ENCODE data around the gene VAV2. TPM values are rescaled to one million over a fixed set of nuclear protein-coding genes. Genes with fewer than 3 reads are reported as not detected.

The VAV2 gene
- polyA plus RNA-seq, 1 of the 3 experiments (the other 2 are of a cell fraction) = 14.9 TPM

DNA sequence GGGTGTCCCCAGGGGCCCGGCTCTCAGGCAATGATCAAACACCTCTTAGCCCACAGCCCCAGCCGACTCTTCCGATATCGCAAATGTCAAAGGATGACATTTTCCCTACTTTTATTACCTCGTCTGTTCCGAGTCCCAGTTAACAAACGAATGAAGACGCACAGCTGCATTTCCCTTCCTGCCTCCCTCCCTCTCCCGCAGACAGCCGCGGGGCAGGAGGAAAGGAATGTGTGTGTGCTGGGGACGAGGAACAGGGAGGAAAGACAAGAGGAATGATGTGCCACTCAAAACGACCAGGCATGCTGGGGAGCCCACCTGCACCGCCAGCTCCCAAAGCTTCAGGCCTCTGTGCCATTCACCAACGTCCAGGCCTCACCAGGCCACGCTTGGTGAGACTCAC, 128.1 kb downstream of the VAV2 start:
- peaks cover 0 to 36% of the 10 kb centered on the region in 2 experiments; a peak in 1 of 4 replicates for H3K4me1 ChIP-seq (ENCODE audit: control insufficient read depth in 1 of 2, insufficient read depth in 2 of 2, low read depth in 1 of 2, low read length in 1 of 2)
- H3K27me3 ChIP-seq (ENCODE audit: insufficient read depth) = no peaks in the 10 kb centered on the region
- no peaks in the 10 kb centered on the region for H3K9me2 ChIP-seq
- H3F3A ChIP-seq (replicated peaks; ENCODE audit: insufficient read depth) = peaks cover 3% of the 10 kb centered on the region
- peaks cover 90% of the 10 kb centered on the region for H3K79me2 ChIP-seq (ENCODE audit: insufficient read depth)
- H3K4me2 ChIP-seq = no peak overlapping the region
- 84% methylated on average over 15 of the region's 16 CpGs for WGBS (ENCODE audit: low lambda C conversion rate)
- H3K36me3 ChIP-seq (replicated peaks in 1 of 2; ENCODE audit: control insufficient read depth in 1 of 2, insufficient read depth in 2 of 2, low read length in 1 of 2) = no peaks in the 10 kb centered on the region
- no peak overlapping the region for H2AFZ ChIP-seq (ENCODE audit: low read depth)
- H4K20me1 ChIP-seq (ENCODE audit: insufficient read depth) = peaks cover 18% of the 10 kb centered on the region
- H3K9ac ChIP-seq = no peak overlapping the region
- DNase-seq = no peak
- TF ChIP-seq GATA2 (CRISPR knock-in tag; IDR thresholded peaks at IDR 0.05) (no peak), JUND (IDR thresholded peaks at IDR 0.05) (no peak), SMC3 (IDR thresholded peaks at IDR 0.05; ENCODE audit: low read depth, low read length) (no peak), EP300 (IDR thresholded peaks at IDR 0.05; ENCODE audit: borderline replicate concordance in 1 of 2, low read depth in 1 of 2, low read length in 1 of 2) (no peak), MXI1 (IDR thresholded peaks at IDR 0.05; ENCODE audit: low read depth, low read length) (no peak), RXRA (IDR thresholded peaks at IDR 0.05; ENCODE audit: borderline replicate concordance, low read depth) (no peak), RCOR1 (IDR thresholded peaks at IDR 0.05; ENCODE audit: low read length) (no peak), RAD21 (IDR thresholded peaks at IDR 0.05; ENCODE audit: low read length) (no peak), NRF1 (IDR thresholded peaks at IDR 0.05; ENCODE audit: low read depth, low read length) (no peak)
- TF ChIP-seq, protein P1, sequence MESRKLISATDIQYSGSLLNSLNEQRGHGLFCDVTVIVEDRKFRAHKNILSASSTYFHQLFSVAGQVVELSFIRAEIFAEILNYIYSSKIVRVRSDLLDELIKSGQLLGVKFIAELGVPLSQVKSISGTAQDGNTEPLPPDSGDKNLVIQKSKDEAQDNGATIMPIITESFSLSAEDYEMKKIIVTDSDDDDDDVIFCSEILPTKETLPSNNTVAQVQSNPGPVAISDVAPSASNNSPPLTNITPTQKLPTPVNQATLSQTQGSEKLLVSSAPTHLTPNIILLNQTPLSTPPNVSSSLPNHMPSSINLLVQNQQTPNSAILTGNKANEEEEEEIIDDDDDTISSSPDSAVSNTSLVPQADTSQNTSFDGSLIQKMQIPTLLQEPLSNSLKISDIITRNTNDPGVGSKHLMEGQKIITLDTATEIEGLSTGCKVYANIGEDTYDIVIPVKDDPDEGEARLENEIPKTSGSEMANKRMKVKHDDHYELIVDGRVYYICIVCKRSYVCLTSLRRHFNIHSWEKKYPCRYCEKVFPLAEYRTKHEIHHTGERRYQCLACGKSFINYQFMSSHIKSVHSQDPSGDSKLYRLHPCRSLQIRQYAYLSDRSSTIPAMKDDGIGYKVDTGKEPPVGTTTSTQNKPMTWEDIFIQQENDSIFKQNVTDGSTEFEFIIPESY (IDR thresholded peaks at IDR 0.05; ENCODE audit: borderline replicate concordance, low read depth) = no peak
- H3K27ac ChIP-seq (ENCODE audit: low read depth in 2 of 2, low read length in 1 of 2) = peak overlapping the region in 1 of 2 experiments; percentile 7; a peak in 1 of 4 replicates
- POLR2A ChIA-PET = no interaction called here
- no peaks in the 10 kb centered on the region for H3K9me3 ChIP-seq
- H3K4me3 ChIP-seq (ENCODE audit: low read depth in 2 of 2, low read length in 1 of 2) = no peak overlapping the region
- CTCF ChIA-PET = interaction anchor here (1.1 to 3.3 kb wide), 4 partner anchors 21 to 130 kb away, joined by 3 to 16 read pairs (median 4); no protein-coding TSS in a partner anchor

DNA sequence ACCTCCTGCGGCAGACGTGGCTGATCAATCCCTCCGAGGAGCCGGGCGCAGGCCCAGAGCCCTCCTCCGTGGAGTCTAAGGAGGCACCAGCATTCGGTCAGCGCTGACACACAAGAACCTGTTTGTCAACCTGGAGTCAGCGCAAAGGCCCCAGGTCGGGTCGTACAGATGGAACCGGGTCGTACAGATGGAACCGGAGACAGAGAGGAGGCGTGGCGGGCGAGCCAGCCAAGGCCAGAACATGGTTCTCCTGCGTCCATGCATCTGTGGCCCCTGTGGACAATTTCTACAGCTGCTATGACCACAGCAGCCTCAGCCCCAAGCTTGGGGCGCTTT, 128.9 kb downstream of the VAV2 start:
- Histone ChIP-seq H3K4me3 (ENCODE audit: low read depth in 2 of 2, low read length in 1 of 2) (no peak overlapping the region), H3K9ac (no peak overlapping the region), H3K4me2 (no peak overlapping the region), H3K79me2 (ENCODE audit: insufficient read depth) (peaks cover 82% of the 10 kb centered on the region), H3K36me3 (replicated peaks in 1 of 2; ENCODE audit: control insufficient read depth in 1 of 2, insufficient read depth in 2 of 2, low read length in 1 of 2) (no peaks in the 10 kb centered on the region), H4K20me1 (ENCODE audit: insufficient read depth) (peaks cover 17% of the 10 kb centered on the region), H3F3A (replicated peaks; ENCODE audit: insufficient read depth) (peaks cover 3% of the 10 kb centered on the region), H3K9me3 (no peaks in the 10 kb centered on the region), H3K4me1 (ENCODE audit: control insufficient read depth in 1 of 2, insufficient read depth in 2 of 2, low read depth in 1 of 2, low read length in 1 of 2) (peaks cover 0 to 28% of the 10 kb centered on the region in 2 experiments; a peak in 1 of 4 replicates), H3K27ac (ENCODE audit: low read depth in 2 of 2, low read length in 1 of 2) (no peak overlapping the region; a peak in 1 of 4 replicates), H3K9me2 (no peaks in the 10 kb centered on the region), H2AFZ (ENCODE audit: low read depth) (no peak overlapping the region), H3K27me3 (ENCODE audit: insufficient read depth) (no peaks in the 10 kb centered on the region)
- DNase-seq = no peak
- CTCF ChIA-PET = interaction anchor here (1.1 to 3.3 kb wide), 4 partner anchors 20 to 131 kb away, joined by 3 to 16 read pairs (median 4); no protein-coding TSS in a partner anchor
- POLR2A ChIA-PET = no interaction called here
- 93% methylated on average over 3 of the region's 19 CpGs for WGBS (ENCODE audit: low lambda C conversion rate)
- TF ChIP-seq FOXJ3 (CRISPR knock-in tag; IDR thresholded peaks at IDR 0.05) (no peak), RAD21 (IDR thresholded peaks at IDR 0.05; ENCODE audit: low read length) (no peak), NRF1 (IDR thresholded peaks at IDR 0.05; ENCODE audit: low read depth, low read length) (no peak), YY1 (IDR thresholded peaks at IDR 0.05; ENCODE audit: low read depth) (no peak), POLR2AphosphoS5 (IDR thresholded peaks at IDR 0.05; ENCODE audit: low read depth, low read length) (no peak), FOSL2 (IDR thresholded peaks at IDR 0.05; ENCODE audit: borderline replicate concordance, low read depth) (no peak), MEF2A (IDR thresholded peaks at IDR 0.05; ENCODE audit: borderline replicate concordance, low read depth) (no peak), SMC3 (IDR thresholded peaks at IDR 0.05; ENCODE audit: low read depth, low read length) (no peak), SIN3A (IDR thresholded peaks at IDR 0.05; ENCODE audit: borderline replicate concordance, low read depth, low read length) (no peak), TAF1 (IDR thresholded peaks at IDR 0.05; ENCODE audit: borderline replicate concordance, low read depth, low read length) (no peak), GABPA (IDR thresholded peaks at IDR 0.05; ENCODE audit: low read depth) (no peak), ELF1 (IDR thresholded peaks at IDR 0.05) (no peak), JUND (IDR thresholded peaks at IDR 0.05) (no peak), RCOR1 (IDR thresholded peaks at IDR 0.05; ENCODE audit: low read length) (no peak), NFIC (IDR thresholded peaks at IDR 0.05; ENCODE audit: borderline replicate concordance) (no peak), MXI1 (IDR thresholded peaks at IDR 0.05; ENCODE audit: low read depth, low read length) (no peak)
- TF ChIP-seq, protein P2, sequence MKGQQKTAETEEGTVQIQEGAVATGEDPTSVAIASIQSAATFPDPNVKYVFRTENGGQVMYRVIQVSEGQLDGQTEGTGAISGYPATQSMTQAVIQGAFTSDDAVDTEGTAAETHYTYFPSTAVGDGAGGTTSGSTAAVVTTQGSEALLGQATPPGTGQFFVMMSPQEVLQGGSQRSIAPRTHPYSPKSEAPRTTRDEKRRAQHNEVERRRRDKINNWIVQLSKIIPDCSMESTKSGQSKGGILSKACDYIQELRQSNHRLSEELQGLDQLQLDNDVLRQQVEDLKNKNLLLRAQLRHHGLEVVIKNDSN (IDR thresholded peaks at IDR 0.05; ENCODE audit: borderline replicate concordance, low read depth) = no peak
- TF ChIP-seq, protein P3, sequence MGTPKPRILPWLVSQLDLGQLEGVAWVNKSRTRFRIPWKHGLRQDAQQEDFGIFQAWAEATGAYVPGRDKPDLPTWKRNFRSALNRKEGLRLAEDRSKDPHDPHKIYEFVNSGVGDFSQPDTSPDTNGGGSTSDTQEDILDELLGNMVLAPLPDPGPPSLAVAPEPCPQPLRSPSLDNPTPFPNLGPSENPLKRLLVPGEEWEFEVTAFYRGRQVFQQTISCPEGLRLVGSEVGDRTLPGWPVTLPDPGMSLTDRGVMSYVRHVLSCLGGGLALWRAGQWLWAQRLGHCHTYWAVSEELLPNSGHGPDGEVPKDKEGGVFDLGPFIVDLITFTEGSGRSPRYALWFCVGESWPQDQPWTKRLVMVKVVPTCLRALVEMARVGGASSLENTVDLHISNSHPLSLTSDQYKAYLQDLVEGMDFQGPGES (IDR thresholded peaks at IDR 0.05; ENCODE audit: low read depth, low read length) = no peak
- TF ChIP-seq, protein P4, sequence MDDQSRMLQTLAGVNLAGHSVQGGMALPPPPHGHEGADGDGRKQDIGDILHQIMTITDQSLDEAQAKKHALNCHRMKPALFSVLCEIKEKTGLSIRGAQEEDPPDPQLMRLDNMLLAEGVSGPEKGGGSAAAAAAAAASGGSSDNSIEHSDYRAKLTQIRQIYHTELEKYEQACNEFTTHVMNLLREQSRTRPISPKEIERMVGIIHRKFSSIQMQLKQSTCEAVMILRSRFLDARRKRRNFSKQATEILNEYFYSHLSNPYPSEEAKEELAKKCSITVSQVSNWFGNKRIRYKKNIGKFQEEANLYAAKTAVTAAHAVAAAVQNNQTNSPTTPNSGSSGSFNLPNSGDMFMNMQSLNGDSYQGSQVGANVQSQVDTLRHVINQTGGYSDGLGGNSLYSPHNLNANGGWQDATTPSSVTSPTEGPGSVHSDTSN (IDR thresholded peaks at IDR 0.05) = no peak

Data from SK-N-SH (cell line).